ENCODE measurements around the gene PSMD3.

PSMD3 gene

GRCh38 chr17:40028595-40028994 lies 48.0 kb downstream of the PSMD3 start:
- Histone ChIP-seq H3K27me3 (ENCODE audit: insufficient read depth, low read depth) (no peaks in the 10 kb centered on the region), H3K36me3 (ENCODE audit: insufficient read depth) (no peaks in the 10 kb centered on the region), H3K4me3 (IDR thresholded peaks at IDR 0.05; ENCODE audit: insufficient read depth, low read depth, low read length) (no peak overlapping the region), H3K4me2 (no peak overlapping the region), H3K79me2 (ENCODE audit: insufficient read depth, low read depth) (no peaks in the 10 kb centered on the region), H2AFZ (ENCODE audit: low read depth) (no peak overlapping the region), H3K9ac (no peak overlapping the region), H4K20me1 (ENCODE audit: insufficient read depth) (no peaks in the 10 kb centered on the region), H3K27ac (no peak overlapping the region), H3K4me1 (ENCODE audit: low read depth, poor library complexity, severe bottlenecking) (peaks cover 8% of the 10 kb centered on the region)
- TF ChIP-seq, protein P1, sequence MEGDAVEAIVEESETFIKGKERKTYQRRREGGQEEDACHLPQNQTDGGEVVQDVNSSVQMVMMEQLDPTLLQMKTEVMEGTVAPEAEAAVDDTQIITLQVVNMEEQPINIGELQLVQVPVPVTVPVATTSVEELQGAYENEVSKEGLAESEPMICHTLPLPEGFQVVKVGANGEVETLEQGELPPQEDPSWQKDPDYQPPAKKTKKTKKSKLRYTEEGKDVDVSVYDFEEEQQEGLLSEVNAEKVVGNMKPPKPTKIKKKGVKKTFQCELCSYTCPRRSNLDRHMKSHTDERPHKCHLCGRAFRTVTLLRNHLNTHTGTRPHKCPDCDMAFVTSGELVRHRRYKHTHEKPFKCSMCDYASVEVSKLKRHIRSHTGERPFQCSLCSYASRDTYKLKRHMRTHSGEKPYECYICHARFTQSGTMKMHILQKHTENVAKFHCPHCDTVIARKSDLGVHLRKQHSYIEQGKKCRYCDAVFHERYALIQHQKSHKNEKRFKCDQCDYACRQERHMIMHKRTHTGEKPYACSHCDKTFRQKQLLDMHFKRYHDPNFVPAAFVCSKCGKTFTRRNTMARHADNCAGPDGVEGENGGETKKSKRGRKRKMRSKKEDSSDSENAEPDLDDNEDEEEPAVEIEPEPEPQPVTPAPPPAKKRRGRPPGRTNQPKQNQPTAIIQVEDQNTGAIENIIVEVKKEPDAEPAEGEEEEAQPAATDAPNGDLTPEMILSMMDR (conservative IDR thresholded peaks at IDR 0.05; ENCODE audit: low read depth, low read length) = no peak

- H3K4me3 ChIP-seq (IDR thresholded peaks at IDR 0.05; ENCODE audit: insufficient read depth, low read depth, low read length) = no peak overlapping the region
- H3K36me3 ChIP-seq (ENCODE audit: insufficient read depth) = no peaks in the 10 kb centered on the region
- H3K27ac ChIP-seq = no peak overlapping the region
- no peaks in the 10 kb centered on the region for H3K27me3 ChIP-seq (ENCODE audit: insufficient read depth, low read depth)
- no peak overlapping the region for H2AFZ ChIP-seq (ENCODE audit: low read depth)
- no peaks in the 10 kb centered on the region for H4K20me1 ChIP-seq (ENCODE audit: insufficient read depth)
- peaks cover 6% of the 10 kb centered on the region for H3K4me1 ChIP-seq (ENCODE audit: low read depth, poor library complexity, severe bottlenecking)
- no peaks in the 10 kb centered on the region for H3K79me2 ChIP-seq (ENCODE audit: insufficient read depth, low read depth)
- H3K4me2 ChIP-seq = no peak overlapping the region
- H3K9ac ChIP-seq = no peak overlapping the region
- TF ChIP-seq, protein P1 (conservative IDR thresholded peaks at IDR 0.05; ENCODE audit: low read depth, low read length) = no peak
Measured at GRCh38 chr17:40031706-40032105, 51.1 kb downstream of the PSMD3 start.

GRCh38 chr17:40032322-40033320 lies 52.0 kb downstream of the PSMD3 start:
- Histone ChIP-seq H4K20me1 (ENCODE audit: insufficient read depth) (no peaks in the 10 kb centered on the region), H3K36me3 (ENCODE audit: insufficient read depth) (no peaks in the 10 kb centered on the region), H3K4me3 (IDR thresholded peaks at IDR 0.05; ENCODE audit: insufficient read depth, low read depth, low read length) (no peak overlapping the region), H3K27me3 (ENCODE audit: insufficient read depth, low read depth) (no peaks in the 10 kb centered on the region), H3K4me2 (no peak overlapping the region), H2AFZ (ENCODE audit: low read depth) (no peak overlapping the region), H3K27ac (no peak overlapping the region), H3K9ac (no peak overlapping the region), H3K79me2 (ENCODE audit: insufficient read depth, low read depth) (no peaks in the 10 kb centered on the region), H3K4me1 (ENCODE audit: low read depth, poor library complexity, severe bottlenecking) (no peaks in the 10 kb centered on the region)
- TF ChIP-seq, protein P1 (conservative IDR thresholded peaks at IDR 0.05; ENCODE audit: low read depth, low read length) = no peak

DNA sequence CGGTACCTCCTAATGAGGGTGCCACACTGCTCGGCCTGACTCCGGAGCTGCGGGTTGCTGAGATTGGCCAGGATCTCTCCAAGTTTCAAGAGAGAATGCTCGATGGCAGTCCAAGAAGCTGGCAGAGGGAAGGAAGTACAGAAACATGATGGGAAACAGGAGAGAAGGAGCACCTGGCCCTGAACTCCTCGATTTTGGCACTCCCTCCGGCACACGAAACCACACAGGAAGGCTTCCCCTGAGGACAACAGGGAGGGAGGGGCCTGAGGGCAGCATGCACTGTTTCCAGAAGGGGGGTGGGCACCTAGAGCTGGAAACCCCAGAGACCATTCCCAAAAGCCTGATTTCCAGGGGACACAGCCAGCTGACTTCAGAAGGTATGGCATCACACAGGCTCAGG lies 52.7 kb downstream of the PSMD3 start:
- H3K79me2 ChIP-seq (ENCODE audit: insufficient read depth, low read depth) = no peaks in the 10 kb centered on the region
- H3K27me3 ChIP-seq (ENCODE audit: insufficient read depth, low read depth) = no peaks in the 10 kb centered on the region
- H3K9ac ChIP-seq = no peak overlapping the region
- H3K36me3 ChIP-seq (ENCODE audit: insufficient read depth) = no peaks in the 10 kb centered on the region
- no peaks in the 10 kb centered on the region for H3K4me1 ChIP-seq (ENCODE audit: low read depth, poor library complexity, severe bottlenecking)
- H3K4me2 ChIP-seq = no peak overlapping the region
- H3K27ac ChIP-seq = no peak overlapping the region
- no peaks in the 10 kb centered on the region for H4K20me1 ChIP-seq (ENCODE audit: insufficient read depth)
- no peak overlapping the region for H3K4me3 ChIP-seq (IDR thresholded peaks at IDR 0.05; ENCODE audit: insufficient read depth, low read depth, low read length)
- TF ChIP-seq, protein P1 (conservative IDR thresholded peaks at IDR 0.05; ENCODE audit: low read depth, low read length) = no peak
- no peak overlapping the region for H2AFZ ChIP-seq (ENCODE audit: low read depth)
